ENCODE results near the gene SND1.

The SND1 gene

GRCh38 chr7:128075242-128076095 is 423.5 kb downstream of the SND1 start:
- no peak overlapping the region for H3K4me3 ChIP-seq (ENCODE audit: low read depth, low read length)
- DNase-seq (ENCODE audit: low read depth): no peak
- no peak for TF ChIP-seq CTCF (IDR thresholded peaks at IDR 0.05; ENCODE audit: insufficient read depth, low read depth, low read length, missing control alignments)

GRCh38 chr7:128076196-128076795 is 424.3 kb downstream of the SND1 start:
- no peak overlapping the region for H3K4me3 ChIP-seq (ENCODE audit: low read depth, low read length)
- DNase-seq (ENCODE audit: low read depth): no peak
- no peak for TF ChIP-seq CTCF (IDR thresholded peaks at IDR 0.05; ENCODE audit: insufficient read depth, low read depth, low read length, missing control alignments)

GRCh38 chr7:128076796-128077271 is 424.8 kb downstream of the SND1 start:
- no peak for TF ChIP-seq CTCF (IDR thresholded peaks at IDR 0.05; ENCODE audit: insufficient read depth, low read depth, low read length, missing control alignments)
- DNase-seq (ENCODE audit: low read depth): no peak
- H3K4me3 ChIP-seq (ENCODE audit: low read depth, low read length): no peak overlapping the region

GRCh38 chr7:128078309-128078708 is 426.3 kb downstream of the SND1 start:
- TF ChIP-seq CTCF (IDR thresholded peaks at IDR 0.05; ENCODE audit: insufficient read depth, low read depth, low read length, missing control alignments): no peak

GRCh38 chr7:128080169-128080568 is 428.2 kb downstream of the SND1 start:
- TF ChIP-seq CTCF (IDR thresholded peaks at IDR 0.05; ENCODE audit: insufficient read depth, low read depth, low read length, missing control alignments): no peak
- DNase-seq (ENCODE audit: low read depth): no peak
- no peak overlapping the region for H3K4me3 ChIP-seq (ENCODE audit: low read depth, low read length)

More at GRCh38 chr7:128078309-128078708, 426.3 kb downstream of the SND1 start:
- DNase-seq (ENCODE audit: low read depth): no peak
- no peak overlapping the region for H3K4me3 ChIP-seq (ENCODE audit: low read depth, low read length)

GRCh38 chr7:128081351-128081750 is 429.4 kb downstream of the SND1 start:
- H3K4me3 ChIP-seq (ENCODE audit: low read depth, low read length): no peak overlapping the region
- no peak for DNase-seq (ENCODE audit: low read depth)
- no peak for TF ChIP-seq CTCF (IDR thresholded peaks at IDR 0.05; ENCODE audit: insufficient read depth, low read depth, low read length, missing control alignments)
